Nephron progenitor cell (in vitro differentiated cells): ENCODE results near the gene APRT.
A peak's percentile ranks its signal among the peaks of the same experiment; 100 is the strongest.

Source experiments
- DNase-seq: peaks from one replicate; pipeline ENCODE4 v3.0.0; 2021
- H3K27ac Mint-ChIP-seq: 2 replicates; pipeline ENCODE4 v1.8.0; 2021; ENCODE audit warnings: mild to moderate bottlenecking, moderate library complexity, mixed read lengths
- H3K27me3 Mint-ChIP-seq: 2 replicates; pipeline ENCODE4 v1.8.0; 2021; ENCODE audit warnings: mild to moderate bottlenecking, low read depth, mixed read lengths; ENCODE audit not compliant: poor library complexity
- H3K36me3 Mint-ChIP-seq: 2 replicates; pipeline ENCODE4 v1.8.0; 2021; ENCODE audit warnings: low read depth, mixed read lengths
- H3K4me1 Mint-ChIP-seq: 2 replicates; pipeline ENCODE4 v1.8.0; 2021; ENCODE audit warnings: mixed read lengths
- H3K4me3 Mint-ChIP-seq: 2 replicates; pipeline ENCODE4 v1.8.0; 2021; ENCODE audit warnings: mild to moderate bottlenecking, moderate library complexity, mixed read lengths
- H3K9me3 Mint-ChIP-seq: 2 replicates; pipeline ENCODE4 v1.8.0; 2021; ENCODE audit warnings: mild to moderate bottlenecking, moderate library complexity, mixed read lengths
- TF ChIP-seq, protein P1 (sequence below): fragments of 200-600 bp; sonication (generic); IDR thresholded peaks from 2 replicates; pipeline ENCODE4 v1.5.0; 2021; ENCODE audit warnings: antibody characterized with exemption

Gene APRT

DNA sequence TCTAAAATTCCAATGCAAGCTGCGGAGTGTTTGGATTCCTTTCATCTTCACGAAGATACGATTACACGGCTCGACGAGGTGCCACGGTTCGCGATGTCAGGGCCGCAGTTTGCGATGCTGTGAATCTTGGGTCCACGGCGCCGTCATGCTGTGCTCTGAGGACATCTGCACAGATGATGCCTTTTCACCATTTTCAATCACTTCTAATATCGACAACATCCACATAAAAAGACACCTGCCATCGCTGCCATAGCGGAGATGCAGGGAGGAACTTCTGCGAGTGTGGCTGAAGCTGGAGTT, 6.8 kb upstream of the APRT start:
- no peak for DNase-seq
- Mint-ChIP-seq H3K27me3 (no peaks in the 10 kb centered on the region), H3K4me3 (no peak overlapping the region), H3K4me1 (peaks cover 9% of the 10 kb centered on the region), H3K36me3 (peaks cover 4% of the 10 kb centered on the region), H3K9me3 (no peaks in the 10 kb centered on the region), H3K27ac (peak overlapping the region; percentile 19)
- TF ChIP-seq, protein P1, sequence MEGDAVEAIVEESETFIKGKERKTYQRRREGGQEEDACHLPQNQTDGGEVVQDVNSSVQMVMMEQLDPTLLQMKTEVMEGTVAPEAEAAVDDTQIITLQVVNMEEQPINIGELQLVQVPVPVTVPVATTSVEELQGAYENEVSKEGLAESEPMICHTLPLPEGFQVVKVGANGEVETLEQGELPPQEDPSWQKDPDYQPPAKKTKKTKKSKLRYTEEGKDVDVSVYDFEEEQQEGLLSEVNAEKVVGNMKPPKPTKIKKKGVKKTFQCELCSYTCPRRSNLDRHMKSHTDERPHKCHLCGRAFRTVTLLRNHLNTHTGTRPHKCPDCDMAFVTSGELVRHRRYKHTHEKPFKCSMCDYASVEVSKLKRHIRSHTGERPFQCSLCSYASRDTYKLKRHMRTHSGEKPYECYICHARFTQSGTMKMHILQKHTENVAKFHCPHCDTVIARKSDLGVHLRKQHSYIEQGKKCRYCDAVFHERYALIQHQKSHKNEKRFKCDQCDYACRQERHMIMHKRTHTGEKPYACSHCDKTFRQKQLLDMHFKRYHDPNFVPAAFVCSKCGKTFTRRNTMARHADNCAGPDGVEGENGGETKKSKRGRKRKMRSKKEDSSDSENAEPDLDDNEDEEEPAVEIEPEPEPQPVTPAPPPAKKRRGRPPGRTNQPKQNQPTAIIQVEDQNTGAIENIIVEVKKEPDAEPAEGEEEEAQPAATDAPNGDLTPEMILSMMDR = no peak

DNA sequence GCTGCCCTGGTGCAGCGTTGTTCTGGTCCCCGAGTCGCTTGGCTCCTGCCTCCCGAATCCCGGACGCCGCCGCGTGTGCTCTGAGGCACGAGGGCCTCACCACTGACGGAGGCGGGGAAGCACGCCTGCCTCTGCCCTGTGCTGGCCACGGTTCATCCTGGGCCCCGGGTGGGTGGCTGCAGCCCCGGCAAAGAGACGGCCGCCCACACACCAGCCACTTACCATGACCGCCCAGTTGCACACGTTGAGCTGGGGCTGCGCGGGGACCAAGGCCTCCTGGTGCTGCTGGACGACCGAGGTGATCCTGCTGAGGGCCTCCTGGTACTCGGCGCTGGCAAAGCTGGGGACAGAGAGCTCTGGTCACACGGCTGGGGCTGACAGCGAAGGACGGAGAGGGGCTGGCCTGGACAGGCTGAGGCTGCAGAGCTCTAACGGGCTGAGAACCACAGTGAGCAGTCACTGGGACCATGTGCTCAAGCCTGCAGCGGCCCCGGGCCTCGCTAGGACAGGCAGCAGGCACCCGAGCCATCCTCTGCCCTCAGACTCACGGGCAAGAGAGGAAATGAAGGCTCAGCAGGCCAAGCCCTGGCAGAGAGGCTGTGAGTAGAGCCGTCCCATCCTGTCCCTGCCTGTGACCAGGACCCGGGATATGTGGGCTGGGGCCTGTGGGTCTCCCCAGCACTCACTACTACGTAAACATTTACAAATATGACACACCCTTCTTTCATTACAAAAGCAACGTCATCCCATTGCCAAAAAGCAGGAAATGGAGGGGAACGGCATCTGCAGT, 6.3 kb upstream of the APRT start:
- DNase-seq = no peak
- H3K4me3 Mint-ChIP-seq = no peak overlapping the region

DNA sequence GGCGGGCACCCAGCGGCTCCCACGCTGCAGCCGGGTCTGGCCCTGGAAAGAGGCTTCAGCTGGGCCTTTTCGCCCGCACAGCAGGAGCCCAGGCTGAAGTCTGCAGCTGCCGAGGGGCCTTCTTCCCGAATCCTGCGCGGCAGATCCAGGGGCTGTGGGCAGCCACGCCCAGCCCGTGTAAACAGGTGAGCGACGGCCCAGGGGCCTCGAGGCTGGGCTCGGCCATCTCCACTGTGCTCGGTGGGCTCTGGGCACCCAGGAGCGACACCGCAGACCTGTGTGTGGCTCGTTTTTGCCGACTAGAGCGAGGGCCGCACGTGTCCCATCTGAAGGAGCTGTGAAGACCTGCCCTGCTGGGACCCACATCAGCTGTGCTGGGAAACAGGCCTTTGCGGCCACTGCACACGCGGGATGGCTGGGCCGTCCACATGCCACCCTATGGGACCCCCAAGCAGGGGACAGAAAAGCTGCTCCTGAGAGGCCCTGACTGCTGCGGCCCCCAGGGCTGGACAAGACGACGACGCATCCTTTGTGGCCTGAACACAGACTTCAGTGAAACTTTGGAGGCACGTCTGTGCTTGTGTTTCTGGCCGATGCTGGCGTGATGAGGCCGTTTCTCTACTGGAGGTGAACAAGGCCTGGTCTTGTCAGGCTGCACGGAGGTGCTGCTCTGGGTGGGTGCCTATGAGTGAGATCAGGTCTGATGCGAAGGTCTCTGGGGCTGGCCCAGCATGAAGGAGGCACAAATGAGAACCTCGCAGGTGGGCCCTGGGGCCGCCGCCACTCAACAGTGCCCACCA, 5.2 kb upstream of the APRT start:
- Mint-ChIP-seq H3K9me3 (no peaks in the 10 kb centered on the region), H3K4me3 (no peak overlapping the region), H3K27ac (no peak overlapping the region), H3K4me1 (peaks cover 9% of the 10 kb centered on the region), H3K27me3 (no peaks in the 10 kb centered on the region), H3K36me3 (no peaks in the 10 kb centered on the region)
- DNase-seq = no peak
- TF ChIP-seq, protein P1 = no peak

More for the DNA sequence above, 6.3 kb upstream of the APRT start:
- Mint-ChIP-seq H3K9me3 (no peaks in the 10 kb centered on the region), H3K36me3 (peaks cover 2% of the 10 kb centered on the region), H3K4me1 (peaks cover 9% of the 10 kb centered on the region), H3K27ac (peak overlapping the region; percentile 19), H3K27me3 (no peaks in the 10 kb centered on the region)
- TF ChIP-seq, protein P1 = no peak

DNA sequence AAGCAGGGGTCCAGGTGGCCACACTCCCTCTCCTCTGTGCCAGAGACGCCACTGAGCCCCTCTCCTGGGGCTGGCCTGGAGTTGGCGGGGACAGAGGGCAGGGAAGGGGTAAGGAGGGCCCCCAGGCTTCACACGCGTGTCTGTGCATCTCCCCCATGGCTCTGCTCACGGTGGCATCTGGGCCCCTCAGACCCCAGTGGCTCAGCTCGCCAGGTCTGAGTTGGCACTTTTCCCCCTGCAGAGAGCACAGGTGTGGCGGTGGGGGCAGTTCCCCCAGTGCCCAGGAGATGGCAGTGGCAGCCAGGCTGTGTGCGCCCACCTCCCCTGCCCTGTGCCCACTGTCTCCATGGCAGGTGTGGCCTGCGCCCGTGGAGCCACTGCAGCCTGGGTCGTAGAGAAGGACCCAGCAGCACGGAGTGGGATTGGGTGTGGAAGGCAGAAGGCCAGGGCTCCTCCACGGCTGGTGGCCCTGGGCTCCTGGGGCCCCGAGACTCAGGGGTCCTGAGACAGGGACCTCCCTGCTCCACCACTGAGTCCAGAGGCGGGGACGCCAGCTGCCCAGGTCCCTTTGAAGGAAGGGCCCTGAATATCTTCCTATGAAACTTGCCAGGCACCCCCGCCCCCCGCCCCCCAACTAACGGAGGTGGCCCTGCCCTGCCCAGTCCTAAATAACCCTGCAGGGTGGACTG, 4.3 kb upstream of the APRT start:
- peak; percentile 68 for DNase-seq
- Mint-ChIP-seq H3K9me3 (no peaks in the 10 kb centered on the region), H3K27ac (no peak overlapping the region), H3K27me3 (no peaks in the 10 kb centered on the region), H3K36me3 (no peaks in the 10 kb centered on the region), H3K4me3 (no peak overlapping the region), H3K4me1 (peaks cover 10% of the 10 kb centered on the region)
- TF ChIP-seq, protein P1 = peak; percentile 82

DNA sequence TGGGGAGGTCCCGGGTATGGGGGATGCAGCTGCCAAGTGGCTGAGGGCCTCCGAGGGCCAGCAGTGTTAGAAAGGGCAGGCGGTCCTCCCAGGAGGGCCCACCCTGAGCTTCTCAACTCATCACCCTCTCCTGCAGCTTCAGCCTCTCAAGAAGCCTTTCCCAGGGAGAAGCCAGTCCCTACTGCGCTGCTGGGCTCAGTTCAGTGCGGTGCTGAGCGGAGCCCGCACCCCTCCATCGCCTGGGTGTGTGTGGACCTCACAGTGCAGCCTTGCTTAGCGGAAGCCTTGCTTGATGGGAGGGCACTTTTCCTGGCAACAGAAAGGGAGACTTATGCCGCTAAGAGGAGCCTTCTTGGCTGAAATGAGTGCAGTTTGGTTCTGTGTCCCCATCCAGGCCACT, 3.5 kb upstream of the APRT start:
- Mint-ChIP-seq H3K27ac (no peak overlapping the region), H3K9me3 (no peaks in the 10 kb centered on the region), H3K4me3 (no peak overlapping the region), H3K4me1 (peaks cover 18% of the 10 kb centered on the region), H3K27me3 (peaks cover 1% of the 10 kb centered on the region), H3K36me3 (no peaks in the 10 kb centered on the region)
- no peak for DNase-seq
- TF ChIP-seq, protein P1 = no peak
